Endothelial cell of umbilical vein (primary cell): ENCODE measurements around the gene STRN. TPM values are rescaled to one million over a fixed set of nuclear protein-coding genes. Genes with fewer than 3 reads are reported as not detected.

Source experiments
- BruUV-seq: library from RNA; stranded (reverse); fragments of 400-500 nt; replicated peaks from 2 replicates; lab custom pipeline; 2021; lab: Mats Ljungman, UMichigan
- CTCF ChIA-PET: fragments of 300-600, 350-600 bp; sonication (Branson Sonifier 250); formaldehyde crosslinking; loops from one replicate; lab custom pipeline; 2021; ENCODE audit warnings: antibody characterized with exemption, inconsistent platforms; lab: Charles Lee
- POLR2A ChIA-PET: fragments of 300-600, 350-600 bp; sonication (Branson Sonifier 250); formaldehyde crosslinking; loops from one replicate; lab custom pipeline; 2021; ENCODE audit warnings: antibody characterized with exemption, inconsistent platforms; lab: Charles Lee
- DNase-seq: peaks from one replicate; pipeline ENCODE4 v3.0.0-alpha.2; 2011; ENCODE audit warnings: low read depth, low spot score
- FAIRE-seq: peaks from 2 replicates; lab custom pipeline; 2011; peaks lifted over from hg19 to GRCh38; lab: Jason Lieb, UNC
- H2AFZ ChIP-seq: 2 replicates; pipeline ENCODE4 v1.6.0; 2012; ENCODE audit warnings: low read depth, low read length, control low read depth, inconsistent platforms
- H3K27ac ChIP-seq: 2 replicates; pipeline ENCODE4 v1.5.1; 2011; ENCODE audit warnings: low read depth, mild to moderate bottlenecking, control low read depth, low read length, moderate library complexity; ENCODE audit not compliant: insufficient read depth
- H3K27me3 ChIP-seq, 2 experiments: 2 replicates each; pipeline versions ENCODE4 v1.6.0 to v1.6.1; 2011; ENCODE audit warnings: low read length in 2 of 2, mixed read lengths in 1 of 2; ENCODE audit not compliant: control insufficient read depth in 2 of 2, insufficient read depth in 2 of 2
- H3K36me3 ChIP-seq, 2 experiments: 2 replicates in 1 of 2; 3 replicates in 1 of 2; pipeline ENCODE4 v1.5.1; 2011; ENCODE audit warnings: low read length in 2 of 2, mild to moderate bottlenecking in 1 of 2, moderate library complexity in 1 of 2; ENCODE audit not compliant: control insufficient read depth in 2 of 2, insufficient read depth in 2 of 2; ENCODE audit errors: extremely low read depth in 1 of 2
- H3K4me1 ChIP-seq: 3 replicates; pipeline ENCODE4 v1.5.1; 2011; ENCODE audit warnings: mild to moderate bottlenecking, low read length; ENCODE audit not compliant: control insufficient read depth, insufficient read depth; ENCODE audit errors: extremely low read depth
- H3K4me2 ChIP-seq: 2 replicates; pipeline ENCODE4 v1.6.1; 2011; ENCODE audit warnings: low read length, control low read depth, mixed read lengths; ENCODE audit not compliant: insufficient read depth
- H3K4me3 ChIP-seq, 3 experiments: fragments of 200-600 bp in 1 of 3; sonication (generic), shearing (Covaris generic) in 1 of 3; replicated peaks in 1 of 3; 2 replicates each; pipeline ENCODE4 v1.5.1; 2011 to 2016; ENCODE audit warnings: control low read depth in 3 of 3, low read length in 3 of 3, mild to moderate bottlenecking in 2 of 3, inconsistent platforms in 1 of 3, low read depth in 1 of 3, moderate library complexity in 1 of 3; ENCODE audit not compliant: insufficient read depth in 1 of 3
- H3K79me2 ChIP-seq: 2 replicates; pipeline ENCODE4 v1.6.0; 2012; ENCODE audit warnings: low read length, inconsistent platforms; ENCODE audit not compliant: control insufficient read depth, insufficient read depth
- H3K9ac ChIP-seq: replicated peaks from 2 replicates; pipeline ENCODE3; 2011; ENCODE audit warnings: low read length, control low read depth; ENCODE audit not compliant: insufficient read depth; ENCODE audit errors: extremely low read depth
- H3K9me1 ChIP-seq: replicated peaks from 3 replicates; pipeline ENCODE4 v1.6.0; 2011; ENCODE audit warnings: mild to moderate bottlenecking, low read length; ENCODE audit not compliant: control insufficient read depth, insufficient read depth; ENCODE audit errors: extremely low read depth
- H3K9me3 ChIP-seq: replicated peaks from 2 replicates; pipeline ENCODE4 v1.5.1; 2012; ENCODE audit warnings: low read length, inconsistent platforms; ENCODE audit not compliant: control insufficient read depth, insufficient read depth
- H4K20me1 ChIP-seq: replicated peaks from 2 replicates; pipeline ENCODE3; 2011; ENCODE audit warnings: mild to moderate bottlenecking, low read length; ENCODE audit not compliant: control insufficient read depth, insufficient read depth; ENCODE audit errors: extremely low read depth
- EZH2 ChIP-seq: IDR thresholded peaks from 2 replicates; pipeline ENCODE4 v1.6.1; 2012; ENCODE audit warnings: borderline replicate concordance, low read depth, mild to moderate bottlenecking, moderate library complexity, low read length, inconsistent platforms; ENCODE audit not compliant: severe bottlenecking
- FOS ChIP-seq: IDR thresholded peaks from 2 replicates; pipeline ENCODE4 v1.6.1; 2011; ENCODE audit warnings: mild to moderate bottlenecking, low read length, moderate library complexity, borderline replicate concordance; ENCODE audit not compliant: insufficient read depth
- GATA2 ChIP-seq: IDR thresholded peaks from 2 replicates; pipeline ENCODE4 v1.7.0; 2011; ENCODE audit warnings: low read depth, mild to moderate bottlenecking, moderate library complexity, mixed read lengths, low read length; ENCODE audit not compliant: insufficient read length, insufficient read depth
- JUN ChIP-seq: IDR thresholded peaks from 2 replicates; pipeline ENCODE4 v1.6.1; 2011; ENCODE audit warnings: borderline replicate concordance, low read depth; ENCODE audit not compliant: insufficient read length, insufficient read depth
- MYC ChIP-seq: IDR thresholded peaks from one replicate; pipeline ENCODE4 v1.6.1; 2011; ENCODE audit warnings: mild to moderate bottlenecking, low read depth, low read length
- POLR2A ChIP-seq: IDR thresholded peaks from 2 replicates; pipeline ENCODE4 v1.6.1; 2012; ENCODE audit warnings: low read depth, mild to moderate bottlenecking, control low read depth, low read length
- POLR2AphosphoS5 ChIP-seq: IDR thresholded peaks from 2 replicates; pipeline ENCODE4 v1.6.1; 2012; ENCODE audit warnings: low read depth, mild to moderate bottlenecking, control low read depth, low read length, moderate library complexity; ENCODE audit not compliant: insufficient read depth
- dilution Hi-C: fragments of 300-500 bp; cut with MboI; formaldehyde crosslinking; loops from one replicate; pipeline ENCODE4 v1.15.0; 2019; ENCODE audit warnings: low sequenced_read_pairs; ENCODE audit not compliant: extremely low pct_ligation_motif_present
- intact Hi-C: fragments of 100-400 bp; cut with micrococcal nuclease; formaldehyde crosslinking; loops from one replicate; pipeline ENCODE4 v1.10.0; 2022
- polyA plus RNA-seq, 4 experiments: library from polyadenylated mRNA; depleted of rRNA in 3 of 4; stranded (reverse) in 3 of 4; unstranded in 1 of 4; fragments of >200 nt; gene quantifications; 2 replicates each; pipeline versions ENCODE4 v1.2.1 to v1.2.3, GENCODE V29; 2011 to 2012; ENCODE audit warnings: missing spikeins in 1 of 4
- total RNA-seq: library from RNA; stranded (reverse); gene quantifications from 2 replicates; pipeline ENCODE4 v1.2.3, GENCODE V29; 2021
- TF ChIP-seq, protein P1 (sequence below): IDR thresholded peaks from 2 replicates; pipeline ENCODE4 v1.6.1; 2011; ENCODE audit not compliant: insufficient read depth, insufficient read length
- TF ChIP-seq, protein P2 (sequence below), 2 donors: IDR thresholded peaks; 1 replicate in 1 of 2; 2 replicates in 1 of 2; pipeline ENCODE4 v1.5.1; 2011; ENCODE audit warnings: low read length in 2 of 2, mild to moderate bottlenecking in 2 of 2, moderate library complexity in 2 of 2, control low read depth in 1 of 2, inconsistent platforms in 1 of 2, low read depth in 1 of 2; ENCODE audit not compliant: insufficient read depth in 1 of 2; ENCODE audit errors: extremely low read depth in 1 of 2

STRN gene
- total and polyA plus RNA-seq, 2 donors (not counting 3 experiments of a cell fraction or from before 2014, with no cell fraction given), result 6.7 to 33.4 TPM

DNA sequence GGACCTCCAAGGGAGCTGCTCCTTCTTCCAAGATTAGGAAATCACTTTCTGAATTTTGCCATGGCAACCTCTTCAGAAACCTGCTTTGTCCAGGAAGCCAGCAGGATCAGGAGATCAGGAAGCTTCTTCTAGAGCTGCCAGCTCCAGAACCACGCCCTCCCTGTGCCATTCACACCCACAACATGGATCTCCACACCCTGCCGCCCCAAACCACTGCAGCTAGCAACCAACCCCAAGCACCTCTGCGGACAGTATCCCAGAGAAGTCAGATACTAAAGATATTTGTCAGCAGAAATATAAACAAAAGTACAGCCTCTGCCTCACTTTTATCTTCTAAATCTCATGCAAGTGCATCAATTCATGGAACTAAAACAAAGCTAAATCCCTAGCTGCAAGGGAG, 163.4 kb downstream of the STRN start:
- CTCF ChIA-PET, result interaction anchor here (1.2 to 1.7 kb wide), 3 partner anchors 11 to 18 kb away, joined by 3 to 6 read pairs (median 5); no protein-coding TSS in a partner anchor
- no peak overlapping the region for H3K9ac ChIP-seq
- TF ChIP-seq GATA2 (no peak), EZH2 (no peak), POLR2AphosphoS5 (no peak), FOS (no peak), JUN (no peak), POLR2A (no peak), MYC (no peak)
- TF ChIP-seq, protein P1, sequence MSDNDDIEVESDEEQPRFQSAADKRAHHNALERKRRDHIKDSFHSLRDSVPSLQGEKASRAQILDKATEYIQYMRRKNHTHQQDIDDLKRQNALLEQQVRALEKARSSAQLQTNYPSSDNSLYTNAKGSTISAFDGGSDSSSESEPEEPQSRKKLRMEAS, result no peak
- TF ChIP-seq, protein P2, sequence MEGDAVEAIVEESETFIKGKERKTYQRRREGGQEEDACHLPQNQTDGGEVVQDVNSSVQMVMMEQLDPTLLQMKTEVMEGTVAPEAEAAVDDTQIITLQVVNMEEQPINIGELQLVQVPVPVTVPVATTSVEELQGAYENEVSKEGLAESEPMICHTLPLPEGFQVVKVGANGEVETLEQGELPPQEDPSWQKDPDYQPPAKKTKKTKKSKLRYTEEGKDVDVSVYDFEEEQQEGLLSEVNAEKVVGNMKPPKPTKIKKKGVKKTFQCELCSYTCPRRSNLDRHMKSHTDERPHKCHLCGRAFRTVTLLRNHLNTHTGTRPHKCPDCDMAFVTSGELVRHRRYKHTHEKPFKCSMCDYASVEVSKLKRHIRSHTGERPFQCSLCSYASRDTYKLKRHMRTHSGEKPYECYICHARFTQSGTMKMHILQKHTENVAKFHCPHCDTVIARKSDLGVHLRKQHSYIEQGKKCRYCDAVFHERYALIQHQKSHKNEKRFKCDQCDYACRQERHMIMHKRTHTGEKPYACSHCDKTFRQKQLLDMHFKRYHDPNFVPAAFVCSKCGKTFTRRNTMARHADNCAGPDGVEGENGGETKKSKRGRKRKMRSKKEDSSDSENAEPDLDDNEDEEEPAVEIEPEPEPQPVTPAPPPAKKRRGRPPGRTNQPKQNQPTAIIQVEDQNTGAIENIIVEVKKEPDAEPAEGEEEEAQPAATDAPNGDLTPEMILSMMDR (IDR thresholded peaks at IDR 0.05; ENCODE audit: extremely low read depth in 1 of 2, insufficient read depth in 1 of 2, low read depth in 1 of 2, low read length in 2 of 2), result no peak
- FAIRE-seq (no peak), DNase-seq (no peak)
- POLR2A ChIA-PET, result no interaction called here
- no peaks in the 10 kb centered on the region for H3K9me3 ChIP-seq
- H3K4me1 ChIP-seq, result no peaks in the 10 kb centered on the region
- H3K27ac ChIP-seq, result no peak overlapping the region
- dilution Hi-C loops, result no loop called here
- H3K4me3 ChIP-seq, result no peak overlapping the region
- no TSS peak for BruUV-seq
- H2AFZ ChIP-seq, result no peak overlapping the region
- H3K9me1 ChIP-seq, result no peaks in the 10 kb centered on the region
- no peaks in the 10 kb centered on the region for H4K20me1 ChIP-seq
- intact Hi-C loops, result no loop called here
- H3K79me2 ChIP-seq, result no peaks in the 10 kb centered on the region
- H3K27me3 ChIP-seq, result peaks cover 5 to 9% of the 10 kb centered on the region in 2 experiments
- H3K4me2 ChIP-seq, result no peak overlapping the region
- no peaks in the 10 kb centered on the region for H3K36me3 ChIP-seq
